Motor neuron (in vitro differentiated cells): ENCODE results near the gene MGAT5B. TPM values are rescaled to one million over a fixed set of nuclear protein-coding genes. Genes with fewer than 3 reads are reported as not detected.
A peak's percentile ranks its signal among the peaks of the same experiment; 100 is the strongest.
"Not testable (repeated sequence)": the region's sequence is repeated elsewhere in the genome, so short reads cannot be mapped to it uniquely, and the experiment has no call there.

Experiments used
- ATAC-seq, 8 experiments: fragments of 200-7000 bp; cut with Tn5 transposase; replicated peaks in 6 of 8; 2 replicates each; pipeline ENCODE4 v1.8.0; 2021; ENCODE audit warnings: mild to moderate bottlenecking in 8 of 8, moderate library complexity in 8 of 8
- H3K27ac ChIP-seq, 2 donors: fragments of 250-450 bp; sonication (Bioruptor Pico); 2 replicates each; pipeline ENCODE4 v1.9.0; 2021; ENCODE audit warnings: antibody characterized with exemption in 2 of 2, mild to moderate bottlenecking in 2 of 2, moderate library complexity in 1 of 2
- H3K4me1 ChIP-seq, 2 donors: fragments of 250-450 bp; sonication (Bioruptor Pico); replicated peaks in 1 of 2; 2 replicates each; pipeline ENCODE4 v1.6.1; 2021; ENCODE audit warnings: antibody characterized with exemption in 2 of 2, mild to moderate bottlenecking in 2 of 2, moderate library complexity in 1 of 2
- H3K4me3 ChIP-seq, 5 donors: fragments of 250-450 bp; sonication (Bioruptor Pico); 2 replicates each; pipeline ENCODE4 v1.9.0; 2021; ENCODE audit warnings: antibody characterized with exemption in 5 of 5, mild to moderate bottlenecking in 5 of 5, moderate library complexity in 4 of 5
- WGBS, 10 experiments: fragments of 450-650 bp; shearing (Covaris generic); methylation state at CpG; one replicate each; pipeline ENCODE4 v1.0.0; 2022; 5-methylcytosine and 5-hydroxymethylcytosine counted together
- in situ Hi-C, 9 experiments: fragments of 400-800 bp; cut with MboI; loops; one replicate each; pipeline ENCODE4 v1.15.0; 2021; ENCODE audit warnings: low sequenced_read_pairs in 9 of 9, low pct_unique_long_range_greater_than_20kb in 2 of 9; ENCODE audit not compliant: unreplicated experiment in 9 of 9
- total RNA-seq, 8 experiments: library from RNA; unstranded; fragments of 300-600 nt; gene quantifications; 2 replicates each; pipeline versions ENCODE4 v1.2.3 to v1.2.4, GENCODE V29; 2022

Gene MGAT5B
- total RNA-seq, 8 experiments from 2014 or later, result 1.3 to 19.6 (median 10.0) TPM

DNA sequence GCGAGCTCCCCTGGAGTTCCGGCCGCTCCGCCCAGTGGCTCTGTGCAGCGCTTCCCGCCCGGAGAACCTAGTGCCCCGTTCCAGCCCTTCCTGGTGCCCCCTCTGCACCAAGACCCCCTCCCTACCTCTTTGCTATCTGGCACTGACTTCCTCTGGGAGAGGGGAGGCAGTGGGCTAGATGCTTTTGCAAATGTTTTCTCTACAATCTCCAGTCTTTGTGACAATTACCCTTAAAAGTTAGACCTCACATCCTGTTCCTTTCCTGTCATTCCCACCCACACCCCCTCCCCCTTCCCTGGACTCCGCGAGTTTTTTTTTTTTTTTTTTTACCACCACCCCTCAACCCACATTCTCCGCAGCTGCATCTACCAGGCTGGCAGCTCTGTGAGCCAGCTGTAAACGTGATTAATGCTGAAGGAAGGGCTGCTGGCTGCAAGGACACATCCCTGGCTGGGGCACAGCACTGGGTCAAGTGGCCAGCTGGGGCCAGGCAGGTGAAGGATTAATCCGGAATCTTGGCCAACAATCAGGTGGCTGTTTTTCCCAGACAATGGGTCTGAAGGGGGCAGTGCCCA, 101.5 kb downstream of the MGAT5B start:
- H3K4me1 ChIP-seq, result peaks cover 29 to 31% of the 10 kb centered on the region in 2 donors
- H3K27ac ChIP-seq, result peak overlapping the region; percentile 76 to 82
- H3K4me3 ChIP-seq, result peak overlapping the region; percentile 25 to 40 (median 35)
- 0 to 20% (median 7%) methylated on average over 1 to 7 of the region's 13 CpGs; no CpG with 5 or more reads in 7 of the 10 experiments for WGBS, 10 experiments
- in situ Hi-C loops, result no loop called here
- ATAC-seq, result peak in 7 of 8 experiments; percentile 5 to 46 (median 21)

DNA sequence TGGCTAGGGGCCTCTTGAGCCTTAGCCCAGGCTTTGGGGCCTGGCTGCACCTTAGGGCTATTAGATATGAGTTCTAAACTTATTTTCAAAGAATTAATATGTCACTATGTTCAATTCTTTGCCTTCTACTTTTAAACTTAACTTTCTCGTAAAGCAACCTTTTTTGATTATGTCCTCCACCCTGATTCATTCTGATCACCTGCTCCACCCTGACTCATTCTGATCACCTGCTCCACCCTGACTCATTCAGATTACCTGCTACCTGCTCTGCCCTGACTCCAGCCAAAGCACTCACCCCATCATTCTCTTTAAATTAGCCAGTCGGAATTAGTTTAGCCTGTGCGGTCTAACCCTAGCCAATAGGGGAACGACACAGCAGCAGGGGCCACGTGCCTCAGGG, 102.0 kb downstream of the MGAT5B start:
- ATAC-seq, in situ Hi-C loops, H3K4me3 ChIP-seq: not testable (repeated sequence)
- 33 to 100% (median 80%) methylated on average over 1 to 5 of the region's 5 CpGs; no CpG with 5 or more reads in 3 of the 10 experiments for WGBS, 10 experiments
- Histone ChIP-seq H3K4me1 (peaks cover 29 to 31% of the 10 kb centered on the region in 2 donors), H3K27ac (peak overlapping the region; percentile 24 to 82)

DNA sequence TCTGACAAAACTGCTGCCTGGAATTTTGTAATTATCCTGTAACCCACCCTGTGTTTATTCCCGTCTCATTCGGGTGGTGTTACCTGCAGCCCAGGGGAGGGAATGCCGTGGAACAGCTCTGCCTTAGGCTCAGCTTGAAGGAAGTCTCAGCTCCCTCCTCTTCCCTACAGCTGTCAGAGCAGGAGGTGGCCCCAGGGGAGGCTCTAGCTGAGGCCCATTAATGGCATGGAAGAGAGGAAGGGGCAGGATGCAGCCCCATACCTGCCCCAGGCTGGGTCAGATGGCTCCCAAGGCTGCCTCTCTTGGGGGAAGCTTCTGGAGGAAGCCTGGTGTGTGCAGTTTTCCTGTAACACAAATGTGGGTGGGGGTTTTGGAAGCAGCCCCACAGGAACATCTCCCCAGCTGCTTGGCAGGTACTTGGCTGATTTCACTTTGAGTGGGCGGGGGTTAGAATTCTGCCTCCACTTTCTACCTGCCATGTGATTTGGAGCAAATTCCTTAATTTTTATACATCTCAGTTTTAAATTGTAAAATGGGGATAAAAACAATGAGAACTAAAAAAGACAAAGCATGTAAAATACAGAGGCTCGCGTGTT, 103.9 kb downstream of the MGAT5B start:
- 0 to 90% (median 79%) methylated on average over 1 to 6 of the region's 6 CpGs; no CpG with 5 or more reads in 3 of the 10 experiments for WGBS, 10 experiments
- in situ Hi-C loops, result no loop called here
- Histone ChIP-seq H3K4me1 (peaks cover 29 to 31% of the 10 kb centered on the region in 2 donors), H3K4me3 (no peak overlapping the region), H3K27ac (peak overlapping the region in 1 of 2 donors; percentile 39)
- no peak for ATAC-seq

GRCh38 chr17:76973040-76973439, 104.8 kb downstream of the MGAT5B start:
- Histone ChIP-seq H3K27ac (peak overlapping the region in 1 of 2 donors; percentile 39), H3K4me3 (no peak overlapping the region), H3K4me1 (peaks cover 29 to 31% of the 10 kb centered on the region in 2 donors)
- ATAC-seq, result peak in 5 of 8 experiments; percentile 6 to 21 (median 15)
- in situ Hi-C loops, result no loop called here
- WGBS, 10 experiments, result 42 to 93% (median 73%) methylated on average over 2 to 8 of the region's 8 CpGs; no CpG with 5 or more reads in 3 of the 10 experiments

DNA sequence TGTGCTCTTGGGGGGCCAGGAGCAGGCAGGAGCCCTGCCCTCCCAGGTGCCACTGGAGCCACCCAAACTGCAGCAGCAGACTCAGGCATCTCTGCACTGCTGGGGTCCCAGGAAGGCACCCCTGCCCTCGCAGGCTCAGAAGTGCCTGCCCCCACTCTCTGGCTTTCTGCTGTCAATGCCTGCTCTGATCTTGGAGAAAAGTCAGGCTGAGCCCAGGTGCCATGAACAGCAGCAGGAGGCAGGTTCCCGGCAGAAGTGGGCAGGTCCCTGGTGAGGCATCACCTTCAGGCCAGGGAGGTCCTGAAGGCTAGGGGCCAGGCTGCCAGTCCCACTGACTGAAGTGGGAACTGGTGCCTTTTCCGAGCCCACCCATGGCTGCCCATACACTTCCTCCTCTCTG, 106.5 kb downstream of the MGAT5B start:
- 7 to 100% (median 93%) methylated on average over 1 to 3 of the region's 3 CpGs; no CpG with 5 or more reads in 7 of the 10 experiments for WGBS, 10 experiments
- Histone ChIP-seq H3K27ac (no peak overlapping the region), H3K4me3 (no peak overlapping the region), H3K4me1 (peaks cover 21 to 28% of the 10 kb centered on the region in 2 donors)
- no peak for ATAC-seq
- in situ Hi-C loops, result no loop called here

DNA sequence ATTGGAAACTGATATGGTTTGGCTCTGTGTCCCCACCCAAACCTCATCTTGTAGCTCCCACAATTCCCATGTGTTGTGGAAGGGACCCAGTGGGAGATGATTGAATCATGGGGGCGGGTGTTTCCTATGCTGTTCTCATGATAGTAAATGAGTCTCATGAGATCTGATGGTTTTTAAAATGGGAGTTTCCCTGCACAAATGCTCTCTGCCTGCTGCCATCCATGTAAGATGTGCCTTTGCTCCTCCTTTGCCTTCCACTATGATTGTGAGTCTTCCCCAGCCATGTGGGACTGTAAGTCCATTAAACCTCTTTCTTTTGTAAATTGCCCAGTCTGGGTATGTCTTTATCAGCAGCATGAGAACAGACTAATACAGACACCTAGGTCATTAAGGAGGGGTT, 109.8 kb downstream of the MGAT5B start:
- in situ Hi-C loops, H3K4me3 ChIP-seq, H3K27ac ChIP-seq, ATAC-seq: not testable (repeated sequence)
- WGBS, 10 experiments, result 91 to 100% (median 100%) methylated on average over 1 of the region's 1 CpG; no CpG with 5 or more reads in 7 of the 10 experiments
- H3K4me1 ChIP-seq, result peaks cover 8 to 11% of the 10 kb centered on the region in 2 donors

- Histone ChIP-seq H3K4me1 (peaks cover 16 to 20% of the 10 kb centered on the region in 2 donors), H3K27ac (no peak overlapping the region), H3K4me3 (no peak overlapping the region)
- in situ Hi-C loops, result no loop called here
- ATAC-seq, result peak in 2 of 8 experiments; percentile 24 to 33
- WGBS, 10 experiments, result 60 to 92% (median 77%) methylated on average over 1 to 6 of the region's 15 CpGs; no CpG with 5 or more reads in 3 of the 10 experiments
Measured at GRCh38 chr17:76981545-76982295, 113.5 kb downstream of the MGAT5B start.

GRCh38 chr17:76982408-76983074, 114.3 kb downstream of the MGAT5B start:
- peaks cover 18 to 24% of the 10 kb centered on the region in 2 donors for H3K4me1 ChIP-seq
- ATAC-seq, result no peak
- H3K4me3 ChIP-seq, result no peak overlapping the region
- in situ Hi-C loops, result no loop called here
- H3K27ac ChIP-seq, result no peak overlapping the region
- 60 to 100% (median 94%) methylated on average over 1 to 4 of the region's 10 CpGs; no CpG with 5 or more reads in 6 of the 10 experiments for WGBS, 10 experiments

DNA sequence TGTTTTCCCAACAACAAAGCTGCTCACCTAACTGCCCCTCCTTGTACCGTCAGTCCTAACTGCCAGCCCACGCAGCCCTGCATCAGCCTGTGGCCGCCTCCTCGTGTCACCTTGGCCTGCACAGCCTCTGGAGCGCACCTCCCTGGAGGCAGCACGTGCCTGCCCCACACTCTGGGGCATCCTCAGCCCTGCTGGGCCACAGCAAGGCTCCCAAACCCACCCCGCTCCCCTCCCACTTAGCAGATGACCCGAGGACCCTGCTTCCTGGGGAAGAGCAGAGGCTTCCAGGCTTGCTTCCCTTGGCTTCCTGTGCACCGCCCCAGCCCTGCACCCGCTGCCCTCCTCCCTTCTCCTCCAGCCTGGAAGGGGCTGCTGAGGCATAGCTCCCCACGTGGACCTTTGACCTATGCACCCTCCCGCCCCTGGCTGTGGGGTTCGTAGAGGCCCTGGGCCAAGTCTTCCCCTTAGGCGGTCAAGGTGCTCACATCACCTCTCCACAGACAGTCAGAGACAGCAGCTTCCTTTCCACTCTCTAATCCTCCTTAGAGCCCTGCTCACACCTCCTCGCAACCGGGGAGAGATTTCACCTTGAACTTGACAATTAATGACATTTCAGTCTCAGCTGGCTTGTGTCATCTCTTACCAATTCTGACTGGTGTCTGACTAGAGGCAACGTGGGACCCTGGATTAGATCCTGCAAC, 115.0 kb downstream of the MGAT5B start:
- WGBS, 10 experiments, result 37 to 80% (median 73%) methylated on average over 1 to 7 of the region's 17 CpGs; no CpG with 5 or more reads in 5 of the 10 experiments
- in situ Hi-C loops, result no loop called here
- peak in 4 of 8 experiments; percentile 34 to 53 (median 50) for ATAC-seq
- H3K4me3 ChIP-seq, result no peak overlapping the region
- H3K4me1 ChIP-seq, result peaks cover 18 to 24% of the 10 kb centered on the region in 2 donors
- H3K27ac ChIP-seq, result no peak overlapping the region

GRCh38 chr17:76986365-76986764, 118.2 kb downstream of the MGAT5B start:
- peak in 5 of 8 experiments; percentile 76 to 83 (median 81) for ATAC-seq
- Histone ChIP-seq H3K4me1 (peaks cover 18 to 24% of the 10 kb centered on the region in 2 donors), H3K4me3 (no peak overlapping the region), H3K27ac (peak overlapping the region; percentile 35 to 48)
- in situ Hi-C loops, result no loop called here
- WGBS, 10 experiments, result 58 to 68% methylated on average over 6 to 7 of the region's 8 CpGs; no CpG with 5 or more reads in 8 of the 10 experiments

DNA sequence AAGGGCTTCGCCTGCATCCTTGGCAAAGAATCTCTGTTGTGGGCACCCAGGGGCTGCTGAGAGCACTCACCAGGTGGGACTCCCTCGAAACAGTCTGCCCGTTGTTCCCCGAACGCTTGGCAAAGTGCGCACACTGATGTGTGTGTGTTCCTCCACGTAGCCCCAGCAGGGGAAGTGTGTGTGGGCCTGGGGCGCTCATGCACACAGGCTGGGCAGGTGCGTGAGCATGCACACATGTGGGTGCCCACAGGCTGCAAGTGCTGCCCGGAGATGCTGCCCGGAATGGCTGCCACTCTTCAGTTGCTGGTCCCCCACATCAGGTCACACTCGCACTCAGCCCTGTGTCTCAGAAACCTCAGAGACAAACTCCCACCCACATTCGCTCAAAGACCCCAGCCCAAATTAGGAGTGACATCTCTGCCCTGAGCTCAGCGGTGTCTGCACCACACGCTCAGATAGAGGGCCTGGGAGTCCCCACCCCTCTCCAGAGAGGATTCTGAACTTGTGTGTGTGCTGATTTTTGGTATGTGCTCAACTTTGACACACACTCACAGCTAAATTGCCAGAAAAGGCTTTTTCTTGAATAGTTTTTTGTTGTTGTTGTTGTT, 119.4 kb downstream of the MGAT5B start:
- Histone ChIP-seq H3K4me3 (no peak overlapping the region), H3K4me1 (peaks cover 18 to 21% of the 10 kb centered on the region in 2 donors), H3K27ac (no peak overlapping the region)
- in situ Hi-C loops, result no loop called here
- no peak for ATAC-seq
- WGBS, 10 experiments, result 44 to 100% (median 80%) methylated on average over 1 to 7 of the region's 15 CpGs; no CpG with 5 or more reads in 5 of the 10 experiments

DNA sequence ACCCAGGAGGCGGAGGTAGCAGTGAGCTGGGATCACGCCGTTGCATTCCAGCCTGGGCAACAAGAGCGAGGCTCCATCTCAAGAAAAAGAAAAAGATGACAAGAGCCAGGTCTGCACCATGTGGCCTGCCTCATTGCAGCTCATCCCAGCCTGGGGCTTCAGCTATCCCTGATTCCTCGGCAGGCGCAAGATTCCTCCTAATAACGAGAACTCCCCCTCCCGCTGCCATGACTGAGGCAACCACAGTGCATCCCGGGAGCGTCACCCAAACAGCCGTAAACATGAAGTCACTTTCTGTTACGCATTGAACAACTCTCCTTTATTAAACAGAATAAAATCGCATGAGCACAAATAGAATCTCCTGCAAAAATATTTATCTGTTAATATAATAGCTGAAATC, 120.6 kb downstream of the MGAT5B start:
- peaks cover 11 to 21% of the 10 kb centered on the region in 2 donors for H3K4me1 ChIP-seq
- no peak for ATAC-seq
- 0 to 100% (median 86%) methylated on average over 1 to 9 of the region's 13 CpGs; no CpG with 5 or more reads in 3 of the 10 experiments for WGBS, 10 experiments
- in situ Hi-C loops, result no loop called here
- no peak overlapping the region for H3K4me3 ChIP-seq
- H3K27ac ChIP-seq, result no peak overlapping the region
